Kasumi-1 (cell line): ENCODE measurements around the gene NCOA7.
A peak's percentile ranks its signal among the peaks of the same experiment; 100 is the strongest.
"Not testable (repeated sequence)": the region's sequence is repeated elsewhere in the genome, so short reads cannot be mapped to it uniquely, and the experiment has no call there.

ENCODE experiments used
- DNase-seq, 2 experiments: peaks; one replicate each; lab custom pipeline; 2025; lab: John Stamatoyannopoulos, UW

The NCOA7 gene

GRCh38 chr6:125753218-125753936, 37.4 kb upstream of the NCOA7 start:
- peak; percentile 38 to 44 for DNase-seq

GRCh38 chr6:125753937-125754259, 36.9 kb upstream of the NCOA7 start:
- DNase-seq: no peak

DNA sequence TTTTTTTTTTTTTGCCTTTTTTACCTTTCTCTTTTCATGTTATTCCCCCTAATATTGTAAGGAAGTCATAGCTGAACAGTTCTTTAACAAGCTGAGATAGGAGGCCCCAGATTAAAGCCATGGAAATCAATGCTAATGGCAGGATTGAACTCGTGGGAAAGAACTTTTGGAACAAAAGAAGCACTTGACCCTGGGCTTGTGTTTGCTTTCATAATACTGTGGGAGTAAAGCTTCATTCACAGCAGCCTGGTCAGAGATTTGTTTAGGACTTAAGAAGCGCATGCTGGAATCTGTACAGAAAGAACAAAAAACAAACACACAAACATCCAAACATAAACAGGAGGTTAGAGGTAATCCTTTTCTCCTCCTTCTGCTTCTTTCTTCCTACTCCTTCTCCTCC, 36.2 kb upstream of the NCOA7 start:
- no peak for DNase-seq

GRCh38 chr6:125759184-125759902, 31.4 kb upstream of the NCOA7 start:
- no peak for DNase-seq

DNA sequence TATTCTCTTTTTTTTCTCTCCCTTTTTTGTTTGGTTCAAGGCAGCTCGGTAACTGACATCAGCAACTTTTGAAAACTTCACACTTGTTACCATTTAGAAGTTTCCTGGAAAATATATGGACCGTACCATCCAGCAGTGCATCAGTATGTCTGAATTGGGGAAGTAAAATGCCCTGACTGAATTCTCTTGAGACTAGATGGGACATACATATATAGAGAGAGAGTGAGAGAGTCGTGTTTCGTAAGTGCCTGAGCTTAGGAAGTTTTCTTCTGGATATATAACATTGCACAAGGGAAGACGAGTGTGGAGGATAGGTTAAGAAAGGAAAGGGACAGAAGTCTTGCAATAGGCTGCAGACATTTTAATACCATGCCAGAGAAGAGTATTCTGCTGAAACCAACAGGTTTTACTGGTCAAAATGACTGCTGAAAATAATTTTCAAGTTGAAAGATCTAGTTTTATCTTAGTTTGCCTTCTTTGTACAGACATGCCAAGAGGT, 30.8 kb upstream of the NCOA7 start:
- DNase-seq: no peak

GRCh38 chr6:125764121-125764671, 26.6 kb upstream of the NCOA7 start:
- DNase-seq: no peak

DNA sequence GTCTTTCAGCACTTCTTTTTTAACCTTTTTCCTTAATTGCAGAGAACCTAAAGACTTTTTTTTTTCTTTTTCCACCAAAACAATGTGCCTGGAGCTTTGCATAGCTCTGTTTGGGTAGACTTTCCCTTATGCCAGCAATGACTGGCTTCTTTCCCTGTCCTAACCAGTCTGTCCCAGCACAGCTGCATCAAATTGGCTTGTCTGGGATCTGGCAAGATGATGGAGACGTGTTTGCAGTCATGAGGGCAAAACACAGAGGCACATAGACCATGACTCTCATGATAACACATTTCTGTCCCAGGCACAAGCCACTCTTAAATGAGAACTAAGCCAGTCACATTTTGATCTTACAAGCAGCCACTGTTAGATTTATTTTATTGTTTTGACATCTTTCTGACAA, 24.8 kb upstream of the NCOA7 start:
- no peak for DNase-seq

DNA sequence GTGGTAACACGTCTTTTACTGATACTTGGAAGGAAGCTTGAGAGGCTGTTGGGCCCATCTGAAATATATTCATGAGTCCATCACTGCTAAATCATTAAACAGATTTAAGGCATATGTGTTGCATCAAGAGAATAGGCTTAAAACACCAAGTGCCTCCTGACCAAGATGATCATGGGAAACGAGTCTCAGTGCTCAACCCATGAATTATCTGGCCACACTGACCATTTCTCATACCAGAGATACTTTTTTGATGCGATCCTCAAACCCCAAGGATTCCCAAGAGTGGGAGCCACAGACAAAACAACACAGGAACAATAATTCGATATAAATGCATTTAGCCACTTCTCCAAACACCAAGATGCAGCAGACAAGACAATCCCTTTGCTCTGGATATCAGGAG, 24.1 kb upstream of the NCOA7 start:
- DNase-seq: no peak

DNA sequence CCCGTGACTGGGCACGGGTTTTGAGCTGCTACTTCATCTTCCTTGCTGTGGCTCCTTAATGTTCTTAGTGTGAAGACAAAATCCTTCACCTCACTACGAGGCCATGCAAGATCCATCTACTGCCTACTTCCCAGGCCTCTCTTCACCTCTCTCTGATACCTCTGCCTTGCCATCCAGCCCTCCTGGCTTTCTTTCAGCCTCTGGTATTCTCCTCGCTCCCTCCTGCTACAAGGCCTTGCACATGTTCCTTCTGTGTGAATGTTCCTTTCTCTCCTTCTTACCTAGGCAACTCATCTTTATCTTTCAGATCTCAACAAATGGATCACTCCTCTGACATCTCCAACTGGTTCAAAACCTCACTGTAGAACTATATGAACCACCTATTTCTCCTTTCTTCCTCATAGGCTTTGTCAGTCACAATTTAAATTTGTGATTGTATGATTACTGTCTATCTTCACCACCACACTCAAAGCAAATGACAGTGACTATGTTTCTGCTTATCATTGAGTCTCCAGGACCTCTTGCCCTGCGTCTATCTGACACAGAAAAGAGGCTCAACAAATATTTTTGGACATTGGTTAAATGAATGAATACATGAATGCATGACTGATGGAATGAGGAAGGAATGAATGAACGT, 21.5 kb upstream of the NCOA7 start:
- DNase-seq: no peak

GRCh38 chr6:125773387-125774341, 17.1 kb upstream of the NCOA7 start:
- DNase-seq: no peak

- not testable (repeated sequence) for DNase-seq
These were observed 14.5 kb upstream of the NCOA7 start for GRCh38 chr6:125776107-125776826.

DNA sequence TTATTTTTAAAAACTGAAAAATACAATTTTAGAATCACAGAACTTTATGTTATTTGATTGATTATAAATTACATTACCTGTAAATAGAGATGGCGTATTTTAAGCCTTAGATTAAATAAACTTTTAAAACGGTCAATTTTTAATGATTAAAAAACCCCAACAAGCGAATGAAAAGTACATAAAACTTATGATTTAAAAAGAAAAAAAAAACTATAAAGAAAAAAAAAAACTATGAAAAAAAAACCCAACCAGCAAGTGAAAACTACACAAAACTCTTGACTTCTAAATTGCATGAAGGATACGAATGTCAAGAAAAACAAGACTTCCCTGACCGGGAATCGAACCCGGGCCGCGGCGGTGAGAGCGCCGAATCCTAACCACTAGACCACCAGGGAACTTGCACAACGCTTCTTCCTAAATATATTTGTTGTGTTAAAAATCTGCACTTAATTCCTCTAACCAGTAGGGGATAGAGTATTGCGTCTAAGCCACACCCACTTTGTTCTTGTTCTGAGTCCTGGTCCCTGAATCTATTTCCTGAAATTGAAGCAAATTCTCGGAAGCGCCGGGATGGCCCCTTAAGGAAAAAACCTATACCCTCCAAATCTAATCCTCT, 10.7 kb upstream of the NCOA7 start:
- DNase-seq: peak; percentile 97 to 98

DNA sequence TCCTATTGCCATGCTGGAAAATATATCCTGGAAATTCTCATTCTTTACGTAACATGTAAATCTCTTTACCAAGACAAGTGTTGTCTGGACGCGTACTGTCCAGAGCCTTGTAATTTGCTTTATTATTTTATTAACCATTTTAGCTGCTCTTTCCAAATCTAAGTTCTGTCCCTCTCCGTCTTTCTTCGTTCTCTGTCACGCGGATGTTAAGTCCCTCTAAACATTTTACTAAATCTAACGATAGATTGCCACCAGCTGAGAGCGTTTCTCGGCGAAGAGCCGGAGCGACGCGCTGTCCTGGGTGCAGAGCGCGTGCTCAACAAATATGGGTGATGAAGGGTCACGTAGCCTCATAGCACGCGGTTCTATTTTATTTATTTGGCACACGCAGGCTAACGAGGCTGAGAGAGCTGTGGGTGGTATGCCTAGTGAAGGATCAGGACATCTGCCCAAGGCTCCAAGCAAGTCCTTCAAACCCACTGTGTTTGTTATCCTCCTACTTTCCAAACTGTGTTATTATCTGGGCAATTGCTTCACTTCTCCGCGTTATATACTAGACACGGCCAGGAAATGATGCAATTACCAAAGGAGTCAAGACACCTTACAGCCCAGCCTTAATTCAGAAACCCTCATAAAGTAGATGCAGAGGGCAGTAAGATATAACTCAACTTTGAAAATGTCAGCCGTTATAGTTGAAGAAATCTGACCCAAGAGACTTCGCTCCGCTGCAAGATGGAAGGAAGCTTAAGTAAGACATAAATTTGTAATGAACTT, 10.0 kb upstream of the NCOA7 start:
- DNase-seq: peak; percentile 61 to 69

- DNase-seq: peak; percentile 64 to 65
These were observed 9.4 kb upstream of the NCOA7 start for GRCh38 chr6:125781314-125781868.

DNA sequence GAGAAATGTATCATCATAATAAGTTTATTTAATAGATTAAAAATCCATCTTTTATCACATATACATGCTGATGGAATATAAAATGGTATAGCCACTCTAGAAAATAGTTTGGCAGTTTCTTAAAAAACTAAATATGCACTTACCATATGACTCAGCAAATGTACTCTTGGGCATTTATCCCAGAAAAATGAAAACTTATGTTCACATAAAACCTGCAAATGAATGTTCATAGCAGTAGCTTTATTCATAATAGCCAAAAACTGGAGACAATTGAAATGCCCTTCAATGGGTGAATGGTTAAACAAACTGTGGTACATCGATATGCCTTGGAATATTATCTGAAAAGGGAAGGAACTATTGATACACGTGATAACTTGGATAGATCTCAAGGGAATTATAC, 6.4 kb upstream of the NCOA7 start:
- no peak for DNase-seq

DNA sequence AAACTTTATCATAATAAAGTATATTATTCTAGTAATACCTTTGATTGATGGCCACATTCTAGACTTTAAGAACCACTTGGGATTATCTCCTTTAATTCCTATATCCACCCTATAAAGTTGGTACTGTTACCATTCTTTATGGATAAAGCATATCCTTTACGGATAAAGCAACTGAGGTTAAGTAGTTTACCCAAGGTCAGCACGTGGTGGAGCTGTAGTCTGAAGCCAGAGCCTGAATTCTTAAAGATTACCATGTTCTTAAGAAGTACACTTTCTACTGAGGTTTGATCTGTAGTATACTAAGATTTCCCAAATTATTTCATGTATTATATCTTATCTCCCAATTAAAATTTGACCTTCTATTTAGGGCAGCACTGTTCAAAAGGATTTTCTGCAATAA, 3.0 kb upstream of the NCOA7 start:
- DNase-seq: peak; percentile 42 to 49

- DNase-seq: no peak
These were observed 1.6 kb upstream of the NCOA7 start for GRCh38 chr6:125789167-125789566.

DNA sequence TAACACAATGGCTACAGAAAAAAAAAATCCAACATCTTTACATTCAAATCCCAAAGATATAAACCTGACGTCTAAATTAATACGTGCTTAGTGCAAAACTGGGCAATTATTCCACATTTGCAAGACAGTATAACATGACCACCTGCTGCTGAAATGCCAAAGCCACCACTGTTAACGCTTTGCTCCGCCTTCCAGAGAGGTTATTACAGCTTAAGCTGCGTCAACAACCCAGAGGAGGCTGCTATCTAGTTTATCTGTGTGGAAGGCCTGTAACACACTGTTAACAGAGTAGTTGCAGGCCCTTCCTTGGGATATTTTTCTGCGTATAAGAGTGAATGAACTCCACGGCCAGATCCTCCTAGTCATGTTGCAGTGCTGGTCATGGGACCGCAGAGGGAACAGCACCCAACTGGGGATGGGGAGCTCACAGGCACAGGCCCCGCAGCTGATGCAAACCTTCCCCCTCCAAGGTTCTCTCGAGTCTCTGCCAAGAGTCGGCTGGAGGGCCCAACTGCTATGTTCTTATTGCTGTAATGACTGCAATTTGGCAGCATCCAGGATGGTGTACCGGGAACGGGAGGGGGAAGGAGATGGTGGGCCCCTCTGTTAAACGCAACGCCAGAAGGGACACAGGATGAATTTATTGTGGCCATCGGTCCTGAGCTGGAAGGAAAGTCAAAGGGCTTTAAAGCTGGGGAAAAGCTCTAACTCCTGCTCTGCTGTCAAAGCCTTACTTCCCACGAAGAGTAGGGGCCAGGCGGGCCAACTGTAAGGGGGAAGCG, 993 bp upstream of the NCOA7 start:
- DNase-seq: peak; percentile 53 to 55
